Spleen (tissue), 11 donors: ENCODE data around the gene YTHDF2. TPM values are rescaled to one million over a fixed set of nuclear protein-coding genes. Genes with fewer than 3 reads are reported as not detected.
A peak's percentile ranks its signal among the peaks of the same experiment; 100 is the strongest.
"Not testable (repeated sequence)": the region's sequence is repeated elsewhere in the genome, so short reads cannot be mapped to it uniquely, and the experiment has no call there.

ENCODE experiments used
- DNase-seq: peaks from one replicate; pipeline ENCODE4 v3.0.0-alpha.2; 2020
- H3K27ac ChIP-seq, 8 donors: fragments of 200-600 bp; sonication (generic) in 7 of 8; 1 replicate in 4 of 8; 2 replicates in 4 of 8; pipeline versions ENCODE4 v1.5.0 to v1.8.0; 2016 to 2021; ENCODE audit warnings: inconsistent platforms in 4 of 8, mild to moderate bottlenecking in 4 of 8, moderate library complexity in 1 of 8
- H3K27me3 ChIP-seq, 7 donors: fragments of 200-600 bp; sonication (generic) in 6 of 7; replicated peaks in 1 of 7; 1 replicate in 4 of 7; 2 replicates in 3 of 7; pipeline versions ENCODE4 v1.5.0 to v1.8.0; 2016 to 2021; ENCODE audit warnings: inconsistent platforms in 3 of 7, mild to moderate bottlenecking in 1 of 7
- H3K36me3 ChIP-seq, 6 donors: fragments of 200-600 bp; sonication (generic) in 5 of 6; 1 replicate in 4 of 6; 2 replicates in 2 of 6; pipeline versions ENCODE4 v1.5.0 to v1.8.0; 2016 to 2021; ENCODE audit warnings: inconsistent platforms in 2 of 6
- H3K4me1 ChIP-seq, 6 donors: fragments of 200-600 bp; sonication (generic) in 5 of 6; 1 replicate in 3 of 6; 2 replicates in 3 of 6; pipeline versions ENCODE4 v1.5.0 to v1.8.0; 2016 to 2021; ENCODE audit warnings: inconsistent platforms in 3 of 6
- H3K4me3 ChIP-seq, 8 donors: fragments of 200-600 bp; sonication (generic) in 7 of 8; 1 replicate in 4 of 8; 2 replicates in 4 of 8; pipeline versions ENCODE4 v1.5.0 to v1.8.0; 2016 to 2021; ENCODE audit warnings: inconsistent platforms in 4 of 8, mild to moderate bottlenecking in 4 of 8, moderate library complexity in 2 of 8
- H3K9me3 ChIP-seq, 8 donors: fragments of 200-600 bp; sonication (generic) in 7 of 8; 1 replicate in 4 of 8; 2 replicates in 4 of 8; pipeline versions ENCODE4 v1.5.0 to v1.8.0; 2016 to 2021; ENCODE audit warnings: inconsistent platforms in 4 of 8
- CTCF ChIP-seq, 11 experiments: fragments of 200-600 bp in 7 of 11; fragments of 450-650 bp in 4 of 11; sonication (generic) in 4 of 11; IDR thresholded peaks in 8 of 11; conservative IDR thresholded peaks in 3 of 11; 1 replicate in 7 of 11; 2 replicates in 4 of 11; pipeline versions ENCODE4 v1.4.0 to v1.8.0; 2016 to 2021; ENCODE audit warnings: antibody characterized with exemption in 11 of 11, inconsistent platforms in 4 of 11, mild to moderate bottlenecking in 1 of 11
- POLR2A ChIP-seq, 3 donors: fragments of 450-650 bp; IDR thresholded peaks; one replicate each; pipeline ENCODE4 v1.5.1; 2017; ENCODE audit warnings: antibody characterized with exemption in 3 of 3, mild to moderate bottlenecking in 1 of 3
- POLR2AphosphoS5 ChIP-seq, 3 donors: sonication (generic); formaldehyde crosslinking; IDR thresholded peaks; one replicate each; pipeline ENCODE4 v1.5.1; 2017; ENCODE audit warnings: antibody characterized with exemption in 3 of 3
- WGBS, 5 donors: extraction: QIAGEN DNeasy Blood & Tissue Kit in 3 of 5; methylation state at CpG; one replicate each; pipeline versions ENCODE4 v1.1.5 to v1.1.7; 2013 to 2018; 5-methylcytosine and 5-hydroxymethylcytosine counted together
- intact Hi-C: fragments of 100-400 bp; cut with DNase I; formaldehyde crosslinking; loops from one replicate; pipeline ENCODE4 v1.15.0; 2023; ENCODE audit warnings: low total_unique reads
- polyA plus RNA-seq, 3 donors: library from polyadenylated mRNA; stranded (reverse); fragments of 200-250 nt; gene quantifications; one replicate each; pipeline ENCODE4 v1.2.1, GENCODE V29; 2013
- total RNA-seq, 7 donors: library from RNA; depleted of rRNA in 3 of 7; stranded (reverse); fragments of >200 nt in 3 of 7; fragmentation: NEBNext Ultra II Directional in 4 of 7; extraction: Animal tissue kit (Norgen Biotek cat#: 25700) in 4 of 7; gene quantifications; one replicate each; pipeline versions ENCODE4 v1.1.0 to v1.2.1, GENCODE V29; 2016 to 2021
- donor health status: healthy with polysubstance abuse.
- donor health status: DM: no; HTN: no; CAD: no; lungs with moderate emphysema.
- donor health status: DM: no; HTN: no; CAD: no.
- donor health status: Bipolar disorder and iron deficiency.
- donor health status: healthy.
- donor health status: DM: no; HTN: no; CAD: no.
- donor health status: DM: yes; HTN: yes; CAD: no.

Gene YTHDF2
- total and polyA plus RNA-seq, 10 donors, result 31.4 to 67.5 (median 57.0) TPM

GRCh38 chr1:28761189-28761588 lies 24.4 kb downstream of the YTHDF2 start:
- Histone ChIP-seq H3K27ac (no peak overlapping the region), H3K27me3 (no peaks in the 10 kb centered on the region), H3K4me3 (no peak overlapping the region), H3K4me1 (peaks cover 11 to 94% (median 43%) of the 10 kb centered on the region in 6 donors), H3K9me3 (no peaks in the 10 kb centered on the region), H3K36me3 (peaks cover 0 to 93% (median 14%) of the 10 kb centered on the region in 6 donors)
- DNase-seq, result no peak
- TF ChIP-seq POLR2A (IDR thresholded peaks at IDR 0.05) (no peak), CTCF (IDR thresholded peaks at IDR 0.05 in 8 of 11, conservative IDR thresholded peaks at IDR 0.05 in 3 of 11) (no peak), POLR2AphosphoS5 (IDR thresholded peaks at IDR 0.05) (no peak)
- 95 to 99% (median 97%) methylated on average over 5 of the region's 5 CpGs for WGBS, 5 donors
- intact Hi-C loops, result no loop called here

GRCh38 chr1:28766532-28767183 lies 29.9 kb downstream of the YTHDF2 start:
- 92 to 97% (median 94%) methylated on average over 2 of the region's 2 CpGs for WGBS, 5 donors
- DNase-seq, result no peak
- Histone ChIP-seq H3K27me3 (no peaks in the 10 kb centered on the region), H3K36me3 (peaks cover 0 to 92% (median 24%) of the 10 kb centered on the region in 6 donors), H3K9me3 (no peaks in the 10 kb centered on the region), H3K27ac (no peak overlapping the region), H3K4me1 (peaks cover 4 to 69% (median 20%) of the 10 kb centered on the region in 6 donors), H3K4me3 (no peak overlapping the region)
- intact Hi-C loops, result no loop called here
- TF ChIP-seq CTCF (IDR thresholded peaks at IDR 0.05 in 8 of 11, conservative IDR thresholded peaks at IDR 0.05 in 3 of 11) (no peak), POLR2A (IDR thresholded peaks at IDR 0.05) (no peak), POLR2AphosphoS5 (IDR thresholded peaks at IDR 0.05) (no peak)

GRCh38 chr1:28770601-28771165 lies 33.9 kb downstream of the YTHDF2 start:
- Histone ChIP-seq H3K36me3 (peaks cover 0 to 79% (median 22%) of the 10 kb centered on the region in 6 donors), H3K27me3 (no peaks in the 10 kb centered on the region), H3K4me1 (peaks cover 0 to 52% (median 21%) of the 10 kb centered on the region in 6 donors), H3K4me3 (no peak overlapping the region), H3K27ac (peak overlapping the region in 4 of 8 donors; percentile 6 to 30 (median 19)), H3K9me3 (no peaks in the 10 kb centered on the region)
- intact Hi-C loops, result no loop called here
- 92 to 95% (median 93%) methylated on average over 3 of the region's 3 CpGs for WGBS, 5 donors
- no peak for DNase-seq
- TF ChIP-seq POLR2AphosphoS5 (IDR thresholded peaks at IDR 0.05) (no peak), POLR2A (IDR thresholded peaks at IDR 0.05) (no peak), CTCF (IDR thresholded peaks at IDR 0.05 in 8 of 11, conservative IDR thresholded peaks at IDR 0.05 in 3 of 11) (no peak)

GRCh38 chr1:28771921-28772320 lies 35.2 kb downstream of the YTHDF2 start:
- H3K4me1 ChIP-seq, result peaks cover 0 to 42% (median 17%) of the 10 kb centered on the region in 6 donors
- DNase-seq, H3K27me3 ChIP-seq, H3K9me3 ChIP-seq, H3K27ac ChIP-seq, intact Hi-C loops, H3K4me3 ChIP-seq: not testable (repeated sequence)
- peaks cover 0 to 67% (median 20%) of the 10 kb centered on the region in 6 donors for H3K36me3 ChIP-seq
- 92 to 95% (median 94%) methylated on average over 10 of the region's 10 CpGs for WGBS, 5 donors
- TF ChIP-seq POLR2AphosphoS5 (IDR thresholded peaks at IDR 0.05), result peak in 1 of 3 donors; percentile 40
